ENCODE data around the gene ZIC2.

Gene ZIC2

DNA sequence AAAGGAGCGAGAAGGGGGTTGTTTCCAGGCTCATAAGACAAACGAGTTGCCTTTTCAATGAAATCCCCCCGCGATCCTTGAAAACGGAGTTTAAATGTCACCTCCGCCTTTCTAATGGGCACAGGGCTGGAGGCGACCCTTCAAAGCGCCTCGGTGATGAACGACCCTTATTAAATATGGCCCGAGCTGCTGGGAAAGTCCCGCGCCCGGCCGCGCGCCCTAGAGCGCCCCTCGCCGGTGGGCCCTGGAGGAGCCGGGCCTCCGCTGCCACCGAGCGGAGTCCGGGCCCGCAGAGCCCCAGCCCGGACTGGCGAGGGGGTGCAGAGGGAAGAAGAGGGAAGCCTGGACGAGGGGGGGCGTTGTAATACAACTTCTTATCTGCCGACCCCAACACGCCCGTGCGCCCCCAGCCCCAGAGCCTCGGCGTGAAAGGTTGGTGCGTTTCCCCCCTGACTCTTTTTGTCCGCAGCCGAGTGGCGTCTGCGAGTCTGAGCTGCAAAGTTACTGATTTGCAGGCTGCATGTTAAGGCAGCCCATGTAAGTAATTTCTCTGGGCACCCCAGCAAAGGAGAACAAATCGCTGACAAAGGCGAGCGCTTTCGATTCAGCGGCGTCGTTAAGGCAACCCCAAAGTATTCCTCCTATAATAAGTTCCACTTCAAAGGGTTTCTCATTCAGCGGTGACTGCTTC is 21.9 kb upstream of the ZIC2 start:
- DNase-seq (ENCODE audit: low spot score): no peak

DNA sequence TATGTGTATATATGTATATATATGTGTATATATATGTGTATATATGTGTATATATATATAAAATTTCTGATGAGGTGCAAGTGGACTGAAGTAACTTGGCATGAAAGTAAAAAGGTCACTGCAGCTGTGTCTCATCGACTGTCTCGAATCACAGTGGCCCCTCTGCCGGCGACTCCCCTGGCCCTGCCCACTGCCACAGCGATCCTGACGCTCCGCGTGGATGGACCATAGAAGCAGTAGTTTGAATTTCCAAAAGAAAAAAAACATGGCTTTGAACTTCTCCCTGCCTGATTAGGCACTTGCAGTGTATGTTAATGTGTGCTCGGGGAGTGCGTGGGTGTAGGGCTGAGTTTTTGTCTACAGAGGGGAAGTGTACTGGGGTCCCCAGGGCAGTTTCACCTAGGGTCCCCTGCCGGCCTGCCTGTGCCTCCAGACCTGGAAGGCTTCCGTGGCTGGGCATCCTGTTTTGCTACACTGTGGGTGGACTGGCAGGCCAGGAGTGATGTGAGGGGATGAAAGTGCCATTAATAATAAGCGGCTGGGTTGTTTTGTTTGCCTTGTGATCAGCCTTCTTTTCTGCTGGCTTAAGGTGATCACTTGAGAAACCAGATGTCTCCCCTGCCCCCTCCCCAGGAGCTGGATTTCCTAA is 20.8 kb upstream of the ZIC2 start:
- no peak for DNase-seq (ENCODE audit: low spot score)

DNA sequence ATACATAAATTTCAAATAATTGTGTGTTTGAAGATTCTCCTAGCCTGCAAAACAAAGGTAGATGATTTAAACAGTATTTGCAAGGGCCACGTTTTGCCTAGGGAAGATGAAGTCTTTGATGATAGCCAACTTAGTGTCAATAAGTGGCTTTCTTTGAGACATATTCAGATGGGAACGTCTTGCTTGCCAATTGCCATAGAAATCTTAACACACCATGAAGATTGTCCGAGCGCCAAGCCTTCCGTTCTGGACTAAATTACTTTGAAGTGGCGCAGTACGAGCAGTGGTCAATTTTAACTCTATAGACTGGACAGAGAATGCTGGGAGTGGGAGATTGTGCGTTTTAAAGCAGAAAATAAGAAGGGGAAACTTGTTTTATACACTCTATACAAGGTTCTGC is 19.9 kb upstream of the ZIC2 start:
- no peak for DNase-seq (ENCODE audit: low spot score)

DNA sequence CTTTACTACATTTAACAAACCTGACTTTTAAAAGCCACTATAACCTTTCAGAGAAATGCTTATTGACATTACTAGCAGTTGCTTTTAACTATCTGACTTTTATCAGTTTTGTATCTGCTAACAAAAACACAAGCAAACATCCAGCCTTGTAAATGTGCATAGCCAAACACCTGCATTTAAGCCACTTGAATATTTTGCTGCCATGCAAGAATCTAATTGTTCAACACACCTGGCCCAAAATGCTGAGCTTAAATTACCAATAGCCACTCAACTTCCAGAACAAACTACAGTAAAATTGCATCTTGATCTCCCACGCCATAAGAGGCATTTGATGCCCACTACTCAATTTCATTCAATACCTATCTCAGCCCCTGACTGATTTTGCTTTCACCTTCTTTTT is 19.3 kb upstream of the ZIC2 start:
- no peak for DNase-seq (ENCODE audit: low spot score)

DNA sequence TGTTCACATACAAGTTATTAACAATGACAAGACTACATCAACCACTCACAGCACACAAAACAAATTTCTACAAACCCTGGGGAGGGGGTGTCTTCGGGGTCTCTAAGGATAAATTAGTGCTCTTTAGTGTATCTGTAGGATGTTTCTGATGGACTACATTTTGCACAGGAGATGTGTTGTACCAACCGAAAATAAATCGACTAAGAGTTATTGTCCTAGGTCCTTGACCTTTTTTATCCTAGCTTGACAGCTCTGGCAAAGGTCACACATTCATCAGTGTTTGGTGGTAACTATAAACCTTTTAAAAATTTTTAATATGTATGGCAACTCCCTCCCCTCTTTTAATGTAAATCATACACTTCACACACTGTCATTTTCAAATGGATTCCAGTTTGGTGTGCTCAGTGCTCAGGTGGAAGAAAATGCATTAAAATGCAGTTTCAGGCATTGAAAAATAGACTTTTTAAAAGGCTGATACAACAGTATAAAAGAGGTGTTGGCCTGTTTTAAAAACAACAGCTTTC is 17.7 kb upstream of the ZIC2 start:
- DNase-seq (ENCODE audit: low spot score): no peak

DNA sequence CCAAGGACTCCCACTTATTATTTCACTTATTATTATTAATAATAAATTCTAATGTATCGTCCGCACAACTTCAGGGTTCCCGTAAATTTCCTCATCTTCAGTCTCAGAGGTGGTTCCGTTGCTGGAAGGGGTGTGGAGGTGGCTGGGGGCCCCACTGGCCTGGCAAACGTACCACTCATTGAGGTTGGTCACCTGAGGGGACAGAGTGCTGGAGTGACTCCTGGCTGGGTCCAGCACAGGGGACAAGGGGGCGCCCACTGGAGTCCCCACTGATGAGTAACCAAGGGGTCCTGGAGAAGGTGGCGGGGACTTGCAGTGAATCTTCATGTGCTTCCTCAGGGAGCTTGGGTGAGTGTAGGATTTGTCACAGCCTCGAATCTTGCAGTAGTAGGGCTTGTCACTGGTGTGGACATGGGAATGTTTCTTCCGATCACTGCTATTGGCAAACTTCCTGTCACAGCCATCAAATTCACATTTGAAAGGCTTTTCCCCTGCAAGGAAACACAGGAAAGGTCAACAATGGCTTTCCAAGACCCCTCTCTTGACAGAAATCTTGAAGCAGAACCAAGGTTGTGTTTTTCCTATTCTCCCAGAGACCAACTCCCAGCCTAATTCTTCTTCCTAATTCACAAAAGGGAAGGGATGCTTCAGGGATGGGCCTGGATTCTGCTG is 16.1 kb upstream of the ZIC2 start:
- DNase-seq (ENCODE audit: low spot score): no peak

DNA sequence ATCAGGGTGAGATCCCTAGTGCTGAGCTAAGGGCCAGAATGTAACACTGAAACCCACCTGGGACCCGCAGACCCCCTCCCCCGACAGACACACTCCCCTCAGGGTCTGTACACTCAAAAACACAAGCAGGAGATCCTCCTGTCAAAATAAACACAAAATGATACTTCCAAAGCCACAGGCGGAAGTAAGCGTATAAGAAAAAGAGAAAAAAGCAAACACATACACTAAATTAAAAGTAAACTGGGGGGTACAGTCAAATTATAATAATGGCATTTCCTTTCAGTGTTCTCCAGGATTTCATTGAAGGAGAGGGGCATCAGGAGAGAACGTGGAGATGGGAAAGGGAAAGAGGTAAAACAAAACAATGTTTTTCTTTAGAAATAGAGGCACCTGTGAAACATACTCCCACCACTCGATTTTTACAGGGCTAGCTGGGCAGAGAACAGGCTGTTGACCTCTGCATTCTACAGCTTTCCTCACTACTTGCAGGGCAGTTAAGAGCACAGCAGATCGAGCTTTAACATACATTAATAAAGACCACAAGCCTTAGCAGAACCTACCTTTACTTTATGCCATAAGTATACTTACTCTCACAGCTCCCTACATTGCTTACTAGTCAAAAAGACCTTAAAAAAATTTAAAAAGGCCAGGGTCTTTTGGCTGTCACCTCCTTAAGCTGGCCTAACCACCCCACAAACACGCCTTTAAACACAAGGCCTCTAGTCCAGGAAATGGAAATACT is 15.3 kb upstream of the ZIC2 start:
- DNase-seq (ENCODE audit: low spot score): no peak

DNA sequence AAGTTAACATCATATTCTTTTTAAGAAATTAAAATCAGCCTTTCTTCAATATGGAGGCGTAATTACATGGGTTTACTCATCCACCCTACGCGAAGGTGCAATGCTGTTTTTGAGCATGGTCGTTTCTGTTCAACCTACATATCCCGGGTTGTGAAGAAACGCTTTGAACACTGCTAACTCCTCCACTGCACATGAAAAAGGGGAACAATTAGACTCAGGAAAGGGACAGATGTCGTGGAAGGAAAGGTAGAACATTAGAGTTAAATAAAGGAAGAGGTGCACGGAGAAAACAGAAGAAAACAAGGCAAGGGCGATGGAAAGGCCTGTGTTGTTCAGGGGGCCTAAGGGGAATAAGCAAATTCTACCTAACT is 14.1 kb upstream of the ZIC2 start:
- DNase-seq (ENCODE audit: low spot score): no peak

DNA sequence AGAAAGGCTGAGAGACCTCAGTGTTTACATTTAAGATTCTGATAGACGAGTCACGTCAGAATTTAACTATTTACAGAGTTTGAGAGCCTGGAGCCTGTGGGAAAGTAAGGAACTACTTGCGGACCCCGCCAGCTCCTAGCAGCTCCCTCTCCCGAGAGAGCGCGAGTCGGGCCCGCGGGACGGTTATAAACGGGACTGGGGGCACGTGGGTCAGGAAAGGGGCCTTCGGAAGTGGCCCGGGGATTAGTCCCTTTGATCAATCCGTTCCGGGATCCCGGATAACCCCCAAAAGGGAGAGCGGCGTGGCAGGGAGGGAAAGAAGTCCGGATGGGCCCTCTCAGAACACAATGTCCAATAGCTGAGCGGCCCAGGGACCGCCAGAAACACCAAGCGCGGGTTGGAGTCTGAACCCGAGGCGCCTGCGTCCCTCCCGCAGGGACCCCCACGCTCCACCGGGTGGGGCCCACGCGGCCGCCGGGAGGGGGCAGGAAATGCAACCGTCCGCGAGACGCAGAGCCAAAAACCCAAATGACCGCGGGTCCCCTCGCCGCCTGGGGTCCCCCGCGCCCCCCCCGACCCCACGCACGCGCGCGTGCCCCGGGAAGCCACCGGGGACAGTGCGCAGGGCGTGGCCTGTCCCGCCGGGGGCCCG is 13.6 kb upstream of the ZIC2 start:
- no peak for DNase-seq (ENCODE audit: low spot score)

DNA sequence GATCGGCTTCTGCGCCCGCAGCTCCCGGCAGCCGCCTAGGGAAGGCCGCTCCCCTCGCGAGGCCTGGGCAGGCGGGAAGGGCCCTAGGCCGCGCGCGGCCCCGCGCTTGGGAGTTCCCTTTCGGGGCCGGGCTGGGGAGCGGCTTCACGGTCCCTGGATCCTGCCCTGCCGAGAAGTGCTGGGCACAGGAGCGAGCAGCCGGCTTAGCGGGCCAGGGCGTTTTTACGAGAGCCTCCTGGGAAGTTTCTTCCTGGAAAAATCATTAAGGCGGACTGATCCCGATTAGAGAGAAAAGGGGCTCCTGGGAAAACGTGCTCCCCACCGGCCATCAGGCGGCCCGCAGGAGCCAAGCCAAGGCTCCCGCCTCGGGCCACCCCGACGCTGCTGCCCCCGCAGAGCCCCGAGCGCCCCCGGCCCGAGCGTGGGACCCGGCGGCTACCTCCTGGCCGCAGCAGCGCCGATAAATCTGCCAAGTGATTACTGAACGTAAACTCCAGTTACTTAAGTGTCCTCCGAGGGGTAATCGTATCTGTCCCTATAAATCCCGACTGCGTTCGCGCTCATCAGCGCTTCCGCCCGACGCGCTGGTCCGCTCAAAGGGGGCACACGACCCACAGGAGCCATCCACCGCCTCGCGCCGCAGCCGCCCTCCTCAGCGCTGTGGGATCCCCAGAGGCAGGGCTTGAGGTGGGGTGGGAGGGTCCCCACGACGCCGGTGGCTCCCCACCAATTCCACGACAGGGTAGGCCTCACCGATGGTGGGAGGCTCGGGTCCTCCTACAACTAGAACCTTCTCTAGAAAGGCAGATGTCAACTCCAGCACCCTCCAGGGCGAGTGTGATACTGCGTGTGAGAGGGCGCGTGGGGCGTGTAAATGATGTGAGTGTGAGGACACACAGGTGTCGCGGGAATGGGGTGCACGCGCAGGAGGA is 12.8 kb upstream of the ZIC2 start:
- no peak for DNase-seq (ENCODE audit: low spot score)

DNA sequence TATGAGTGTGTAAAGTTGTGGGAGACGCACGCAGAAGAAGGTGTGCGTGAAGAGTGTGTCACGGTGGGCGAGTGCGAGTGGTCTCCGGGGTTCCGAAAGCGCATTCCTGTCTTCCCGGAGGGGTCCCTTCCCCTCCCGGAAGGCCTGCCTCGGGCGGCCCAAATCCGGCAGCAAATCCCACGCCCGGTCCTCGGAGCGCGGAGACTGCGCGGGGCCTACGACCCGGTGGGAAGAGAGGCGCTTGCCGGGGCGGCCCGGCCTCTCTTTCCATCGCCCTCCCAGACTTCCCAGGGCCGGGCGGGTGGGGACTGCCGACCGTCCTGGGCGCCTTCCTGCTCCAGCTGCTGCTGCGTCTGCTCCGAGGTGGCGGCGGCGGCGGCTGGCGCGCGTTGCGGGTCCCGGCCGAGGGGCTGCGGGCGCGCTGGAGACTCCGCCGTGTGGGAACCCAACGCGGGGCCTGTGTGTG is 12.1 kb upstream of the ZIC2 start:
- no peak for DNase-seq (ENCODE audit: low spot score)

DNA sequence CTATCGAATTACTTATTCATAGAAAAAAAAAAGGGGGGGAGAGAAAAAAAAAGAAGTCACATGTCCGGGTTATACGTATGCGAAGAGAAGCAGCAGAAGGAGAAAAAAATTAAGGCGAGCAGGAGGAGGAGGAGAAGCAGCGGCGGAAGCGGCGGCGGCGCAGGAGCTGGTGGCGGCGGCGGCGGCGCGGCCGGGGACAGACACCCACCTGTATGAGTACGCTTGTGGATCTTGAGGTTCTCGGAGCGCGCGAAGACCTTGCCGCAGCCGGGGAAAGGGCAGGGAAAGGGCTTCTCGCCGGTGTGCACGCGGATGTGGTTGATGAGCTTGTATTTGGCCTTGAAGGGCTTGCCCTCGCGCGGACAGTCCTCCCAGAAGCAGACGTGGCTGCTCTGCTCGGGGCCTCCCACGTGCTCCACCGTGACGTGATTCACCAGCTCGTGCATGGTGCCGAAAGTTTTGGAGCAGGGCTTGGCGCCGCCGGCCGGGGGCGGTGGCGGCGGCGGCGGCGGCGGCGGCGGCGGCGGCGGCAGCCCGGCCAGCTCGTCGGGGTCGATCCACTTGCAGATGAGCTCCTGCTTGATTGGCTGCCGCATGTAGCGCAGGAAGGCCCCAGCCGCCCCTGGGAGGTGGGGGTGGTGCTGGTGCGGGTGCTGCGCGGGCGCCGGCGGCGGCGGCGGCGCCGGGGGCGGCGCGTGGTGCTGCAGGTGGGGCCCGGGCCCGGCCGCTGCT is 11.5 kb upstream of the ZIC2 start:
- peak; percentile 17 for DNase-seq (ENCODE audit: low spot score)

DNA sequence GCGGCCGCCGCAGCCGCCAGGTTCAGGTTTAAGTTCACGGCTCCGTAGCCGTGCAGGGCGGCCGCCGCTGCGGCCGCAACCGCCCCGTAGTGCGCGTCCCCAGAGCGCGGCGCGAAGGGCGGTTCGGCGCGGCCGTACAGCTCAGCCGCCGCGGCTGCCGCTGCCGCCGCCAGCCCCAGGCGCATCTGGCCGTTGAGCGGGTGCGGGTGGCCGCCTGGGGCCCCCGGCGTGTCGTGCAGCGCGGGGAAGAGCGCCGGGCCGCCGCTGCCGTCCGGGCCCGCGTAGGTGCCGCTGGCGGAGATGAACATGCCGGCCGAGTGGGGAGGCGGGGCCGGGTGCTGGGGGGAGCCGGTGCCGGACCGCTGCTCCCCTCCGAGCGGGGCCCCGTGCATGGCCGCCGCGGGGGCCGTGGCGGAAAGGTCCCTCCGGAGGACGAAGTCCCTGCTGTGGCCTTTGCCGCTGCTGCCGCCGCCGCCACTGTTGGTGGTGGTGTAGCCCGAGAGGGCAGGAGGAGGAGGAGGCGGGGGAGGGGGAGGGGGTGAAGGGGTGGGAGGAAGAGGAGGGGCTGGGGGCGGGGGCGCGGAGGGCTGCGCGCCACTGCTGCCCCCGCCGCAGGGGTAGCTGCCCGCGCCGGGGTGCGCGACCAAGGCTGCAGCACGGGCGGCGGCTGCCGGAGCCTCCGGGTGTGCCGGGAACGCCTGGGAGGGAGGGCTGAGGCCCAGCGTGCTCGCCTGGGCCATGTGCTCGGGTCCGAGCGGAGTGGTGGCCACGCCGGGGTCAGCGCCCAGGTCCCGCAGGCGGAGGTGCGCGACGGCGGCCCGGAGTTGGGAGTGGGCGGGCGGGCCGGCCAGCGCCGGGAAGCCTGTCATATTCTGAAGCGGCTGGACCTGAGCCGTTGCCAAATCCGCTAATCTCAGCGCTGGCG is 10.7 kb upstream of the ZIC2 start:
- no peak for DNase-seq (ENCODE audit: low spot score)

DNA sequence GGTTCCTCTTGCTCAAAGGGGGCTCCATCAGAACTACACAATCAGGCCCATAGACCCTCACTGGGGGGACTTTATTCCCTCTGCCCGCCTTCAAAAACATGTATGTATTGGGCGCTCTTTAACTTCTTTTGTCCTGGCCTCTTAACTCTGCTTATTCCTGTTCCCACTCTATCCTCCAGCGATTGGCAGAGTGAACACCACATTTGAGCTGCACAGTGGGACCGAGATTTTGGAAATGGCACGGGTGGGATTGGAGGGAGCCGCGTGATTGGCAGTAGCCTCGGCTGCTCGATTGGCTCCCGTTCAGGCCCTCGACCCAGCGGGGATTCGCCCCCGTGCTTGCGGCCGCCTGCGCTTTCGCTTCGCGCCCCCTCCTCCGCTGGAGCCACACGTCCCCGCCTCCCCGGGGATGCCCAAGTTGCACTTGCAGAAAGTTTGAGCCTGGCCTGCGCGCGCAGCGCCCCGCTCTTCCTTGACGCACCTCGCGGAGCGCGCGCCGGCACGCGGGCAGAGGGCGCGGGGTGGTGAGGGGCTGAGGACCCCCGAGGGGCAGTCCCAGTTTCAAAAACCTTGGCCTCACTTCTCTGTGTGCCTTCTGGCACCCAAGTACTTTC is 9.9 kb upstream of the ZIC2 start, which contains the start of gene ZIC5:
Gene ZIC5, minus strand, starts transcription at position 192 of the 614 bp plus-strand sequence. Its CDS starts 164 bp downstream, at position 28.
- no peak for DNase-seq (ENCODE audit: low spot score)

DNA sequence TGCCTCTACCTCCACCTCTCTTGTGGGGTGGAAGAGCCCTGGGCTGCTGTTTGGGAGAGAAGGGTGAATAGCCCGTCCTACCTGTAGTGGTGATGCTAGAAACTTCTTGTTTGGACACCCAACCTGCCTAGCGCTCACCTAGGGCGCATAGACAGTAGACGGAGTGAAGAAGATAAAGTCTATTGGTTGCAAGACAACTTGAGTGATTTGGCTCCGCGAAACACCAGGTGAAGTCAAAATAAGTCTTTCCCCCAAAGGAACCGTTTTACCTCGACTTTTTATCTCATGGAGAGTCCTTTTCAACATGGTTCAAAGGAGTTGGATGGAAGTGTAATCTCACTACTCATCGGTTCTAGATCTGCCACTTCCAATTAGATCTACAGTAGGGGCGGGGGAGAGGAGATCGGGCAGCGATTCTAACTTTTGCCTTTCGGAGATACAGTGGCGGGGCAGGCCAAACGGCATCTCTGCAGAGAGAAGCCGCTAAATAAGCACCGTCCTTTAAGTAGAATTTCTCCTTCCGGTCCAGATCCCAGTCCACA is 9.3 kb upstream of the ZIC2 start:
- DNase-seq (ENCODE audit: low spot score): no peak

DNA sequence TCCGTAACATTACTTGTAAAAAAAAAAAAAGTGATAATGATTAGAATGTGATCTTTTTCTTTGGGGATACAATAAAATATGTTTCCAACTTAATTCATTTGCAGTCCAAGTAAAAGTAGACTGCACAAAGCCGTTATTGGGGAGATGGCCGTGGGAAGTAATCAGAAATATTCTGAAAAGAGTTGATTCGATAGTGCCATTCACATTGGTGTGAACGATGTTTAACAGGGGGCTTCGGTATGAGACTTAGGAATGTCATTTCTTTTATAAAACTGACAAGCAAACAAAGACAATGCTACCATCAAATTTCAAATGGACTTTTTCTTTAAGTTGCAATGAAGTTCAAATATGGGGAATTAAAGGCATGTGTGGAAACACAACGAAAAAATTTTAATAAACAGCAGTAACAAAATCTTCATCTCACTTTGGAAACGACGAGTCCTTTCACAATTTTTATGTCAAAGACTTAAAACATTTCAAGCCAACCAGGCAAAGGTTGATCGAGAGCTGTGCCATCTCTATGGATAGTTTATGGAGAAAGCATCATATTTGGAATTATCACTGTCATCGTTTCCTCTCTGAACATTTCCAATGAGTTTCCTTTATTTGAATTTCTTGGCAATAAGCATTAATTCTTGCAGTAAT is 8.3 kb upstream of the ZIC2 start:
- no peak for DNase-seq (ENCODE audit: low spot score)

DNA sequence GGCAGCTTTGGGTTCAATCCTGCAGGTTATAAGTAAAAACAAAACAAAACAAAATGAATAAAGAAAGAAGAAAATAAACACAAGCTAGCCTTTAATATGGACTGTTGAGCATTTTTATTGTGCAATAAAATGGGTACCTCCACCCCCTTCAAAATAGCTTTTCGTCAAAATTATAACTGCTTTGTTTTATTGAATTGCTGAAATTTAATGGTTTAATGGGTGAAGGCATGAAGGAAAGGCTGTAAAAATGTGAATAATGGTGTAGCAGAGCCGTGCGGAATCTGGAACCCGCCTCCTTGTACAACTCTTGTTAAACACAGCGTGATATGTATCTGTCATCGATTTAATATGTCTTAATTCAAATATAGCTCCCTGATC is 7.8 kb upstream of the ZIC2 start:
- no peak for DNase-seq (ENCODE audit: low spot score)

Data from activated CD4-positive, alpha-beta T cell treated with anti-CD3 and anti-CD28 coated beads, Interleukin-2, Interleukin-4, amounts not matched to agents 100 ng/mL and 50 ng/mL, durations not matched to agents 16 hours and 8 hours (primary cell).